HepG2 (cell line): ENCODE data around the gene CLCN2. TPM values are rescaled to one million over a fixed set of nuclear protein-coding genes. Genes with fewer than 3 reads are reported as not detected.

Experiments
- CHCHD3 ChIP-seq: sonication (generic); formaldehyde crosslinking; IDR thresholded peaks from 2 replicates; pipeline ENCODE4 v1.8.0; 2022; ENCODE audit warnings: mild to moderate bottlenecking, missing genetic modification reagents, moderate library complexity
- MBD4 ChIP-seq: IDR thresholded peaks from 2 replicates; pipeline ENCODE4 v1.6.1; 2012; ENCODE audit warnings: low read length, inconsistent platforms, borderline replicate concordance
- MBNL3 ChIP-seq: fragments of 250-450 bp; sonication (Bioruptor Pico); conservative IDR thresholded peaks from 2 replicates; pipeline ENCODE4 v1.8.0; 2022; ENCODE audit warnings: mild to moderate bottlenecking, inconsistent platforms
- PRPF4 ChIP-seq: fragments of 200-400 bp; formaldehyde crosslinking; IDR thresholded peaks from 2 replicates; pipeline ENCODE4 v1.6.1; 2016; ENCODE audit warnings: low read length, low read depth; ENCODE audit not compliant: poor library complexity, severe bottlenecking
- SAFB2 ChIP-seq: sonication (generic); formaldehyde crosslinking; IDR thresholded peaks from 2 replicates; pipeline ENCODE4 v1.5.1; 2020; ENCODE audit warnings: missing genetic modification reagents, low read depth, mild to moderate bottlenecking, borderline replicate concordance
- SIX1 ChIP-seq: sonication (generic); formaldehyde crosslinking; IDR thresholded peaks from 2 replicates; pipeline ENCODE4 v1.4.0; 2020; ENCODE audit warnings: missing genetic modification reagents, borderline replicate concordance
- SOX5 ChIP-seq: IDR thresholded peaks from 2 replicates; pipeline ENCODE4 v1.6.1; 2016; ENCODE audit warnings: borderline replicate concordance
- ZFY ChIP-seq: sonication (generic); formaldehyde crosslinking; IDR thresholded peaks from 2 replicates; pipeline ENCODE4 v1.4.0; 2020; ENCODE audit warnings: missing genetic modification reagents
- ZNF335 ChIP-seq: sonication (generic); formaldehyde crosslinking; IDR thresholded peaks from 2 replicates; pipeline ENCODE4 v1.4.0; 2020; ENCODE audit warnings: missing genetic modification reagents
- ZNF616 ChIP-seq: sonication (generic); formaldehyde crosslinking; IDR thresholded peaks from 2 replicates; pipeline ENCODE4 v1.5.0; 2020; ENCODE audit warnings: low read depth, mild to moderate bottlenecking, missing genetic modification reagents
- ZNF737 ChIP-seq: sonication (generic); formaldehyde crosslinking; IDR thresholded peaks from 2 replicates; pipeline ENCODE4 v1.5.0; 2020; ENCODE audit warnings: missing genetic modification reagents, mild to moderate bottlenecking, borderline replicate concordance
- ZNF749 ChIP-seq: sonication (generic); formaldehyde crosslinking; IDR thresholded peaks from 2 replicates; pipeline ENCODE4 v1.8.0; 2022; ENCODE audit warnings: mild to moderate bottlenecking, missing genetic modification reagents, moderate library complexity, borderline replicate concordance
- ZSCAN9 ChIP-seq: IDR thresholded peaks from 2 replicates; pipeline ENCODE4 v1.6.1; 2016; ENCODE audit warnings: borderline replicate concordance
- polyA plus RNA-seq, 8 experiments: library from polyadenylated mRNA; depleted of rRNA in 3 of 8; stranded (reverse) in 7 of 8; unstranded in 1 of 8; fragments of >200 nt; fragmentation: Illumina TruSeq in 4 of 8; extraction: Trizol in 4 of 8; gene quantifications; 2 replicates each; pipeline versions ENCODE4 v1.2.1 to v1.2.3, GENCODE V29; 2011 to 2016; ENCODE audit warnings: low read depth in 4 of 8, missing spikeins in 1 of 8, mixed read lengths in 1 of 8; ENCODE audit not compliant: insufficient read depth in 1 of 8
- total RNA-seq, 5 experiments: library from RNA; depleted of rRNA; stranded (reverse); fragments of >200 nt; fragmentation: Illumina TruSeq; extraction: Trizol; gene quantifications; 2 replicates each; pipeline ENCODE4 v1.2.3, GENCODE V29; 2016; ENCODE audit warnings: low read depth in 1 of 5
- TF ChIP-seq, protein P1 (sequence below): sonication (generic); formaldehyde crosslinking; IDR thresholded peaks from 2 replicates; pipeline ENCODE4 v1.4.0; 2020; ENCODE audit warnings: mild to moderate bottlenecking, missing genetic modification reagents
- TF ChIP-seq, protein P2 (sequence below): IDR thresholded peaks from 2 replicates; pipeline ENCODE4 v1.6.1; 2012; ENCODE audit warnings: low read depth, low read length, improper control_type of control experiment
- TF ChIP-seq, protein P3 (sequence below): sonication (generic); formaldehyde crosslinking; IDR thresholded peaks from 2 replicates; pipeline ENCODE4 v1.8.1; 2023; ENCODE audit warnings: missing genetic modification reagents, inconsistent platforms, borderline replicate concordance
- TF ChIP-seq, protein P4 (sequence below): sonication (generic); formaldehyde crosslinking; IDR thresholded peaks from 2 replicates; pipeline ENCODE4 v1.4.0; 2020; ENCODE audit warnings: mild to moderate bottlenecking, missing genetic modification reagents, borderline replicate concordance
- TF ChIP-seq, protein P5 (sequence below): sonication (generic); formaldehyde crosslinking; IDR thresholded peaks from 2 replicates; pipeline ENCODE4 v1.5.1; 2020; ENCODE audit warnings: missing genetic modification reagents, mild to moderate bottlenecking, borderline replicate concordance

CLCN2 gene
- total and polyA plus RNA-seq, 2 of the 13 experiments (the other 11 are each of a cell fraction or from before 2014, with no cell fraction given) = 11.4 to 13.5 TPM

DNA sequence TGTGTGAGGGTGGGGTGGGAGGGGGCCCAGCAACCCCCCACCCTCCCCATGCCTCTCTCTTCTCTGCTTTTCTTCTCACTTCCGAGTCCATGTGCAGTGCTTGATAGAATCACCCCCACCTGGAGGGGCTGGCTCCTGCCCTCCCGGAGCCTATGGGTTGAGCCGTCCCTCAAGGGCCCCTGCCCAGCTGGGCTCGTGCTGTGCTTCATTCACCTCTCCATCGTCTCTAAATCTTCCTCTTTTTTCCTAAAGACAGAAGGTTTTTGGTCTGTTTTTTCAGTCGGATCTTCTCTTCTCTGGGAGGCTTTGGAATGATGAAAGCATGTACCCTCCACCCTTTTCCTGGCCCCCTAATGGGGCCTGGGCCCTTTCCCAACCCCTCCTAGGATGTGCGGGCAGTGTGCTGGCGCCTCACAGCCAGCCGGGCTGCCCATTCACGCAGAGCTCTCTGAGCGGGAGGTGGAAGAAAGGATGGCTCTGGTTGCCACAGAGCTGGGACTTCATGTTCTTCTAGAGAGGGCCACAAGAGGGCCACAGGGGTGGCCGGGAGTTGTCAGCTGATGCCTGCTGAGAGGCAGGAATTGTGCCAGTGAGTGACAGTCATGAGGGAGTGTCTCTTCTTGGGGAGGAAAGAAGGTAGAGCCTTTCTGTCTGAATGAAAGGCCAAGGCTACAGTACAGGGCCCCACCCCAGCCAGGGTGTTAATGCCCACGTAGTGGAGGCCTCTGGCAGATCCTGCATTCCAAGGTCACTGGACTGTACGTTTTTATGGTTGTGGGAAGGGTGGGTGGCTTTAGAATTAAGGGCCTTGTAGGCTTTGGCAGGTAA, 15.9 kb downstream of the CLCN2 start (continued):
- TF ChIP-seq, protein P1, sequence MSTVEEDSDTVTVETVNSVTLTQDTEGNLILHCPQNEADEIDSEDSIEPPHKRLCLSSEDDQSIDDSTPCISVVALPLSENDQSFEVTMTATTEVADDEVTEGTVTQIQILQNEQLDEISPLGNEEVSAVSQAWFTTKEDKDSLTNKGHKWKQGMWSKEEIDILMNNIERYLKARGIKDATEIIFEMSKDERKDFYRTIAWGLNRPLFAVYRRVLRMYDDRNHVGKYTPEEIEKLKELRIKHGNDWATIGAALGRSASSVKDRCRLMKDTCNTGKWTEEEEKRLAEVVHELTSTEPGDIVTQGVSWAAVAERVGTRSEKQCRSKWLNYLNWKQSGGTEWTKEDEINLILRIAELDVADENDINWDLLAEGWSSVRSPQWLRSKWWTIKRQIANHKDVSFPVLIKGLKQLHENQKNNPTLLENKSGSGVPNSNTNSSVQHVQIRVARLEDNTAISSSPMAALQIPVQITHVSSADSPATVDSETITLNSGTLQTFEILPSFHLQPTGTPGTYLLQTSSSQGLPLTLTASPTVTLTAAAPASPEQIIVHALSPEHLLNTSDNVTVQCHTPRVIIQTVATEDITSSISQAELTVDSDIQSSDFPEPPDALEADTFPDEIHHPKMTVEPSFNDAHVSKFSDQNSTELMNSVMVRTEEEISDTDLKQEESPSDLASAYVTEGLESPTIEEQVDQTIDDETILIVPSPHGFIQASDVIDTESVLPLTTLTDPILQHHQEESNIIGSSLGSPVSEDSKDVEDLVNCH = no peak
- TF ChIP-seq ZNF616 (CRISPR knock-in tag) (no peak), MBNL3 (CRISPR knock-in tag) (no peak), ZSCAN9 (no peak), SOX5 (CRISPR knock-in tag) (0 out of 2 replicates have a peak, but pooled peaks have one; percentile 13), ZNF737 (CRISPR knock-in tag) (no peak), ZNF749 (CRISPR knock-in tag) (no peak), SAFB2 (CRISPR knock-in tag) (no peak), CHCHD3 (CRISPR knock-in tag) (no peak), ZFY (CRISPR knock-in tag) (no peak), SIX1 (CRISPR knock-in tag) (no peak), MBD4 (no peak), PRPF4 (no peak), ZNF335 (CRISPR knock-in tag) (no peak)
- TF ChIP-seq, protein P2, sequence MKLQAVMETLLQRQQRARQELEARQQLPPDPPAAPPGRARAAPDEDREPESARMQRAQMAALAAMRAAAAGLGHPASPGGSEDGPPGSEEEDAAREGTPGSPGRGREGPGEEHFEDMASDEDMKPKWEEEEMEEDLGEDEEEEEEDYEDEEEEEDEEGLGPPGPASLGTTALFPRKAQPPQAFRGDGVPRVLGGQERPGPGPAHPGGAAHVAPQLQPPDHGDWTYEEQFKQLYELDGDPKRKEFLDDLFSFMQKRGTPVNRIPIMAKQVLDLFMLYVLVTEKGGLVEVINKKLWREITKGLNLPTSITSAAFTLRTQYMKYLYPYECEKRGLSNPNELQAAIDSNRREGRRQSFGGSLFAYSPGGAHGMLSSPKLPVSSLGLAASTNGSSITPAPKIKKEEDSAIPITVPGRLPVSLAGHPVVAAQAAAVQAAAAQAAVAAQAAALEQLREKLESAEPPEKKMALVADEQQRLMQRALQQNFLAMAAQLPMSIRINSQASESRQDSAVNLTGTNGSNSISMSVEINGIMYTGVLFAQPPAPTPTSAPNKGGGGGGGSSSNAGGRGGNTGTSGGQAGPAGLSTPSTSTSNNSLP = no peak
- TF ChIP-seq, protein P3, sequence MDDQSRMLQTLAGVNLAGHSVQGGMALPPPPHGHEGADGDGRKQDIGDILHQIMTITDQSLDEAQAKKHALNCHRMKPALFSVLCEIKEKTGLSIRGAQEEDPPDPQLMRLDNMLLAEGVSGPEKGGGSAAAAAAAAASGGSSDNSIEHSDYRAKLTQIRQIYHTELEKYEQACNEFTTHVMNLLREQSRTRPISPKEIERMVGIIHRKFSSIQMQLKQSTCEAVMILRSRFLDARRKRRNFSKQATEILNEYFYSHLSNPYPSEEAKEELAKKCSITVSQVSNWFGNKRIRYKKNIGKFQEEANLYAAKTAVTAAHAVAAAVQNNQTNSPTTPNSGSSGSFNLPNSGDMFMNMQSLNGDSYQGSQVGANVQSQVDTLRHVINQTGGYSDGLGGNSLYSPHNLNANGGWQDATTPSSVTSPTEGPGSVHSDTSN (CRISPR knock-in tag) = no peak
- TF ChIP-seq, protein P4, sequence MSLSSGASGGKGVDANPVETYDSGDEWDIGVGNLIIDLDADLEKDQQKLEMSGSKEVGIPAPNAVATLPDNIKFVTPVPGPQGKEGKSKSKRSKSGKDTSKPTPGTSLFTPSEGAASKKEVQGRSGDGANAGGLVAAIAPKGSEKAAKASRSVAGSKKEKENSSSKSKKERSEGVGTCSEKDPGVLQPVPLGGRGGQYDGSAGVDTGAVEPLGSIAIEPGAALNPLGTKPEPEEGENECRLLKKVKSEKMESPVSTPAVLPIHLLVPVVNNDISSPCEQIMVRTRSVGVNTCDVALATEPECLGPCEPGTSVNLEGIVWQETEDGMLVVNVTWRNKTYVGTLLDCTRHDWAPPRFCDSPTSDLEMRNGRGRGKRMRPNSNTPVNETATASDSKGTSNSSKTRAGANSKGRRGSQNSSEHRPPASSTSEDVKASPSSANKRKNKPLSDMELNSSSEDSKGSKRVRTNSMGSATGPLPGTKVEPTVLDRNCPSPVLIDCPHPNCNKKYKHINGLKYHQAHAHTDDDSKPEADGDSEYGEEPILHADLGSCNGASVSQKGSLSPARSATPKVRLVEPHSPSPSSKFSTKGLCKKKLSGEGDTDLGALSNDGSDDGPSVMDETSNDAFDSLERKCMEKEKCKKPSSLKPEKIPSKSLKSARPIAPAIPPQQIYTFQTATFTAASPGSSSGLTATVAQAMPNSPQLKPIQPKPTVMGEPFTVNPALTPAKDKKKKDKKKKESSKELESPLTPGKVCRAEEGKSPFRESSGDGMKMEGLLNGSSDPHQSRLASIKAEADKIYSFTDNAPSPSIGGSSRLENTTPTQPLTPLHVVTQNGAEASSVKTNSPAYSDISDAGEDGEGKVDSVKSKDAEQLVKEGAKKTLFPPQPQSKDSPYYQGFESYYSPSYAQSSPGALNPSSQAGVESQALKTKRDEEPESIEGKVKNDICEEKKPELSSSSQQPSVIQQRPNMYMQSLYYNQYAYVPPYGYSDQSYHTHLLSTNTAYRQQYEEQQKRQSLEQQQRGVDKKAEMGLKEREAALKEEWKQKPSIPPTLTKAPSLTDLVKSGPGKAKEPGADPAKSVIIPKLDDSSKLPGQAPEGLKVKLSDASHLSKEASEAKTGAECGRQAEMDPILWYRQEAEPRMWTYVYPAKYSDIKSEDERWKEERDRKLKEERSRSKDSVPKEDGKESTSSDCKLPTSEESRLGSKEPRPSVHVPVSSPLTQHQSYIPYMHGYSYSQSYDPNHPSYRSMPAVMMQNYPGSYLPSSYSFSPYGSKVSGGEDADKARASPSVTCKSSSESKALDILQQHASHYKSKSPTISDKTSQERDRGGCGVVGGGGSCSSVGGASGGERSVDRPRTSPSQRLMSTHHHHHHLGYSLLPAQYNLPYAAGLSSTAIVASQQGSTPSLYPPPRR (CRISPR knock-in tag) = no peak
- TF ChIP-seq, protein P5, sequence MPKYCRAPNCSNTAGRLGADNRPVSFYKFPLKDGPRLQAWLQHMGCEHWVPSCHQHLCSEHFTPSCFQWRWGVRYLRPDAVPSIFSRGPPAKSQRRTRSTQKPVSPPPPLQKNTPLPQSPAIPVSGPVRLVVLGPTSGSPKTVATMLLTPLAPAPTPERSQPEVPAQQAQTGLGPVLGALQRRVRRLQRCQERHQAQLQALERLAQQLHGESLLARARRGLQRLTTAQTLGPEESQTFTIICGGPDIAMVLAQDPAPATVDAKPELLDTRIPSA (CRISPR knock-in tag) = no peak
